NCI-H748 (cell line): ENCODE measurements around the gene STK32B.
A peak's percentile ranks its signal among the peaks of the same experiment; 100 is the strongest.
"Not testable (repeated sequence)": the region's sequence is repeated elsewhere in the genome, so short reads cannot be mapped to it uniquely, and the experiment has no call there.

Experiments used
- DNase-seq: peaks from one replicate; lab custom pipeline; 2025; ENCODE audit not compliant: unreplicated experiment; lab: John Stamatoyannopoulos, UW

The STK32B gene

DNA sequence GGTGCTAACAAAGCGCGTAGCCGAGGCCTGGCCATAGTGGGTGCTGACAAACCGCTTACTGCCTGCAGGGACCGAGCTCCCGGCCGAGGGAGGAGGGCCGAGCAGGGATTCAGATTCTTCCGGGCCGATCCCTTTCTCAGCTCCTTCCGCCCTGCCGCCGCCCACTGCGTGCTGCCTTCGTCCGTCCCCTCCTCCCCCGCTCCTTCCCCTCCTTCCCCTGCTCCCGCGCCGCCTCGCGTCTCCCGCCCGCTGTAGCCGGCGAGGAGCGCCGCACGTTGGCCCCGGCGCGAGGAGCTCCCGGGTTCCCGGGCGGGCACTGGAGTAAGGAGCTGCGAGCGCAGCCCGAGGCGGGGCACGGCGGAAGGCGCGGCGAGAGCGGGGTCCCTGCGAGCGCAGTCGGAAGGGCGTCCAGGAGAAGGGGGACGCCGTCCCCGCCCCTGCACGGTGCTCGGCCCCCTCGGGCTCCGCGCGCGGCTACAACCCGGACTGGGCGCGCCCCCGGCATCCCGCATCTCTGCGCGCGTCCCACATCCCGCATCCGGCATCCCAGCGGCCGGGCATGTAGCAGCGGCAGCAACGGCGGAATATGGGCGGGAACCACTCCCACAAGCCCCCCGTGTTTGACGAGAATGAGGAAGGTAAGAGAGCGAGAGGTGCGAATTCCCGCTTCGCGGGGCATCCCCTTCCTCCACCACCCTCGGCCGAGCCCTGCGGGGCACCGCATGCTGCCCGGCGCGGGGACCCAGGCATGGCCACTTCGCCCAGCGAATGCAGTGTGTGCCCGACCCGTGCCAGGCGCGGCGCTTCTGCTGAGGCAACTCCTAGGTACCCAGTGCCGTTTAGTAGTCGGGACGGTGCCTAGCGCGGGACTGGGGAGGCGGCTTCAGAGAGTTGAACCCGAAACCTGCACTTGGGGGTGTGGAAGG lies at the start of gene STK32B:
Gene STK32B, plus strand, starts transcription at position 203 of the 926 bp plus-strand sequence.
- peak; percentile 58 for DNase-seq

DNA sequence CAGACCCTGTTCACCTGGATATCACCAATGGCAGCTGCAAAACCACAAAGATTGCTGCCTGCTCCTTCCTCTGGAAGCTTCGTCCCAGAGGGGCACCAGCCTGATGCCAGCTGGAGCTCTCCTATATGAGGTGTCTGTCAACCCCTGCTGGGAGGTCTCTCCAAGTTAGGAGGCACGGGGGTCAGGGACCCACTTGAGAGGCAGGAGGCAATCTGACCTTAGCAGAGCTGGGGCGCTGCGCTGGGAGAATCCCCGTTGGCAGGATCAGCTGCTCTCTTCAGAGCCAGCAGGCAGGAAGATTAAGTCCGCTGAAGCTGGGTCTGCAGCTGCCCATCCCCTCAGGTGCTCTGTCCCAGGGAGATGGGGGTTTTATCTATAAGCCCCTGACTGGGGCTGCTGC lies 49.6 kb upstream of the STK32B start:
- not testable (repeated sequence) for DNase-seq

DNA sequence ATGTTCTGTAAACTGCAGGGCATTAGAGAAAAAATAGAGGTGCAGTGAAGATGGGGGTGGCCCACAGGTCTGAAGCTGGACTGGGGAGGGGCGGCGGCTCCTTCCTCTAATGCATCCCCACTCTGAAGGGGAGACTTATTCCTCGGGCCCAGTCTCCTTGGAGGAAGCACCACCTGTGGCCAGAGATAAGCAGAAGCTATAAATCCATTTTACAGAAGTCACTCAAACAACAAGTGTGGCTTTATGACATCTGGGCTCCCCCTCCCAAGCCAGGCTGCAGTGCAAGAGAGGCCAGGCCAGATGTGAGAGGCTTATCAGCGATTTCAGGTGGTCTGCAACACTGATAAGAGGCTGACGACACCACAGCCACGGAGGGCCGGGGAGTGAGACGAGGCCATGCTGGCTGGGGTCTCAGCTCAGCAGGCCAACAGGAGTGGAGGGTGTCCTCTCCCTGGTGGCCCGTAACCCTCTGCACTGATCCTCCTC lies 47.9 kb upstream of the STK32B start:
- DNase-seq = no peak

DNA sequence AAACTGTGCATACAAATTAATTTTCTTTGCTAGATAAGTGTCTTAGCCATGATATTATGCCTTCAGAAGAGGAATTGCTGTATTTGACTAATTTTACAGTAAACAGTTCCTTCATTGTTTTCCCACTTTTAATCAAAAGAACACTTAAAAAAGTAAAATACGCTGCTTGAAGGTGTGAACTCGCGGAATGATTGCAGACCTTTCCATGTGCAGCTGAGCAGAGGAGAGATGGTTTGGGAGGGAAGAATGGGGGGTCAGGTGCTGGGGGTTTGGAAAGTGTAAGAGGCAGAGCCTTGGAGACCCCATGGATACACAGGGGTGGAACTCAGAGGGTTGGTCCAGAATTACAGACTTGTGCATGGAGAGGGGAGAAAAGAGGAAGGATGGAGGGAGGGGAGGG lies 47.4 kb upstream of the STK32B start:
- no peak for DNase-seq

DNA sequence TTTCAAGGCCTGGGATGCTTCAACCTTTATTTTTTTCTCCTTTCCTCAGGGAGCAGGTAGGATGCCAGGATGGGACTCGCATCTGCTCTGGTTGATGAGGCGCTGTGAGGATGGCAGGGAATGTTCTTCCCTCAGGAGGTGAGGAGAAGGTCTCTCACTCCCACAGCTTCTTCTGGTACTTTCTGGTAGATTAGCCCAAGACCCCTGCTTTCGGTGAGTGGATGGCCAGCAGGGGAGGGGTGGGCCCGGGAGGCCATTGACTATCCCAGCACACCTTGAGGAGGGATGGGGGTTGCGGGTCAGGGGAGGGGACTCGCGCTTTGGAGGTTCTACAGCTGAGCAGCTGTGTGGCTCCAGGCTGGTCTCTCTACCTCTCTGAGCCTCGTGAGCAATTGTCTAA lies 46.8 kb upstream of the STK32B start:
- no peak for DNase-seq

DNA sequence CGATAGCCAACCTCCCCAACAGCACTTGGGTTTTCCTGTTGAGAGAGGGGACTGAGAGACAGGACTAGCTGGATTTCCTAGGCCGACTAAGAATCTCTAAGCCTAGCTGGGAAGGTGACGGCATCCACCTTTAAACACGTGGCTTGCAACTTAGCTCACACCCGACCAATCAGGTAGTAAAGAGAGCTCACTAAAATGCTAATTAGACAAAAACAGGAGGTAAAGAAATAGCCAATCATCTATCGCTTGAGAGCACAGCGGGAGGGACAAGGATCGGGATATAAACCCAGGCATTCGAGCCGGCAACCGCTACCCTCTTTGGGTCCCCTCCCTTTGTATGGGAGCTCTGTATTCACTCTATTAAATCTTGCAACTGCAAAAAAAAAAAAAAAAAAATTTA lies 44.3 kb upstream of the STK32B start:
- not testable (repeated sequence) for DNase-seq

DNA sequence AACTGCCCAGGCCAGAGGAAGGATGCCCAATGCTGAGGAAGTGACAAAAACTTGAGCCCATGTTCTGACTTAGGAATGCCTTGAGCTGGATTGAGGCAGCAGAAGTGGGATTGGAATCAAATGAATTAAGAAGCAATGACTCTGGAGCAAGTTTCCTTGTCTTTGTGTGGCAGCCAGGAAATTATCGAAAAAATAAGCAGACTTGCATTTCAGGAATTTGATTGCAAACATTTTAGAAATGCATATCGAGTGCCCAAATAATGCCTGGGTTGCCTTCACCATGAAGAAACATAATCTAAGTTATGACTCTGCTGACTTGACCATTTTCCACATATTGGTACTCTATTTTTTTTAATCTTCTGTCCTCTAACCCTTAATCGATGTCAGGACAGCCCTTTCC lies 41.5 kb upstream of the STK32B start:
- DNase-seq = no peak

DNA sequence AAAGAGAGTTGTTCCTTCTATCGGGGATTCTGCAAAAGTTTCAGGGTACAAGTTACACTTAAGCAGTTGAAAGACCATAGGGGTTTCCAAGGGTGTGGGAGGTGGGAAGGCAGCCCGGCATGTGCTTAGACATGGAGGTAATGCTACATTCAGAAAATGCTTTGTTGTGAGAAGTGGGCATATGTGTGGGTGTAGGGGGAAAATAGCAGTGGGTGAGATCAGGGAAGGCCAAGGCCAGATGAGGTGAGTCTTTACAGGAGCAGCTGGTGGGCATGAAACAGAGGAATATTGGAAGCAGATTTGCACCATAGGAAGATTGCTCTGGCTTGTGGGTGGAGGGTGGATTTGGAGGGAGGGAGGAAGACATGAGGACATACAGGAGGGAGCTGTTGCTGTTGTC lies 40.3 kb upstream of the STK32B start:
- DNase-seq = no peak

DNA sequence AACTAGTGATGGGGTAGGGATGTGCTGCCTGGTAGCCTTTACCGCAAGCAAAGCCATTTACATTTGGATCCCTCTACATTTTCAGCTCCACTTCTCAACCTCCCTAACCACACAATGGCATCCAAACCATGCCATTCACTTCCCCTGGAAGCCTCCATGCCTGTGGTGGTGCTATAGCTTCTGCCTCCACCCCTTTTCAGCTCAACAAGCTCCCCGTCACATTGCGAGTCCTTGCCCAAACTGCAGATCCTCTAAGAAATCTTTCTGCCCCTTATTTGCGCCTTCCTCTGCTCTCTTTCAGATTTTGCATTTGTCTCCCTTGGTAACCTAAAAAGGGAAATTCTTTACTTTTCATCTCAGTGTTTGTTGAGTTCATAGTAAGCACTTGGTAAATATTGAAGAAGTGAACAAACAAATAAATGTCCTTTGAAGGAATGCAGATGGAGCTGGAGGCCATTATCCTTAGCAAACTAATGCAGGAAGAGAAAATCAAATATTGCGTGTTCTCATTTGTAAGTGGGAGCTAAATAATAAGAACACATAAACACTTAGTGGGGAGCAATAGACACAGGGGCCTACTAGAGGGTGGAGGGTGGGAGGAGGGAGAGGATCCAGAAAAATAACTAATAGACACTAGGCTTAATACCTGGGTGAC lies 38.9 kb upstream of the STK32B start:
- DNase-seq = no peak

DNA sequence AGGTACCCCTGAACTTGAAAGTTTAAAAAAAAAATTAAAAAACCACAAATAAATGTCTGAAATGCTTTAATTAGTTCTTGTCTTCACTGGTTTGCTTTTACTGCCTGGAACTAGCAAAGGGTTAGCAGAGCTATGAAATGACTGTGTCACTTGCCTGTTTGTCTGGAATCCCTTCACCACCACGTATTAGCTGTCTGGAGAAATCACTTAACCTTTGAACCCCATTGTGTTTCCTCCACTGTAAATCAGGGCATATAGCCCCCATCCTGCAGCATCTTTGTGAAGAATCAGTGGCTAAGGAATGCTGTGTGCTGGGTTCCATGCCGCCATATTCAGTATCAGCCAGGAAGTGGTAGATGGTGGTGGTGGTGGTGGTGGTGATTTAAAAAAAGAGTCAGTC lies 38.3 kb upstream of the STK32B start:
- DNase-seq = no peak

DNA sequence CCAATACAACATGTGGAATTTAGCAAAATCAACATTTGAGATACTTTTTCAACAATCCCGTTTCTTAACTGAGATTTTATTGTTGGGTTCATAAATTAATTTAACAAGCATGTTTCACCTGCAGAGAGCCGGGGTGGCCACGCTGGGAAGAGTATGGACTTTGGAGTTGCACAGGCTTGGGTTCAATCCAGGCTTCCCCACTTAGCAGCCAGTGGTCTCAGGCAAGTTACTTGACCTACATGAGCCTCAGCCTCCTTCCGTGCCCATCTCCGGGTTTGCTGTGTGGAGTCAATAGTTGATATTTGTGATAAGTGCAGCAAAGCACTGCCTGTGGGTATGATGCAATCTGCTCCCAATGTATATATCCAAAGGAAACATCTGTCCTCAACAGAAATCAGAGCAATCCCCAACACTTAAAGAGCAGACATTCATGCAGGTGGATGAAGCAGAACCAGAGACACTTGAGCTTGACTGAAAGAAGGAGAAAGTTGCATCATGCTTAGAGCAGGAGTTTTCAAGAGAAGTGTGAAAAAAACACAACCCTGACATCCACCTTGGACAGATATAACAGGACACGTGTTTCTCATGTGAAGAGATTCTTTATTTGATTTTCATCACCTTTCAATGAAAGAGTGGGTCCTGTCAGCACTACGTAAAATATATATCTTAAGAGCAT lies 37.1 kb upstream of the STK32B start:
- no peak for DNase-seq

DNA sequence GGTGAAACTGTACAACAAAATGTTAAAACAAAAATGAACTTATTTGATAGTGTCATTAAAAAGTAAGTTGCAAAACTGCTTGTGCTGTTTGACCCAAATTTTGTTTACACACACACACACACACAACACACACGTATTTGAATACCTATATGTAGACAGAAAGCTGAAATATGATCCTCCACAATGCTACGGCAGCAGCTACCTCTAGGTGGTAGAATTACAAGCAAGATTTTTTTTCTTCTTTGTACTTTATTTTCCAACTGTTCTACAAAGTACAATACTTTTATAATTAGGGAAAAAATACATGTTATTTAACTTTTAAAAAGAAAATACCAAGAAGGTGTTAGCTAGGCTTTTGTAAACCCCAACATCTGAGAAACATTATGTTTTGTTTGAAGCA lies 33.2 kb upstream of the STK32B start:
- DNase-seq = no peak

DNA sequence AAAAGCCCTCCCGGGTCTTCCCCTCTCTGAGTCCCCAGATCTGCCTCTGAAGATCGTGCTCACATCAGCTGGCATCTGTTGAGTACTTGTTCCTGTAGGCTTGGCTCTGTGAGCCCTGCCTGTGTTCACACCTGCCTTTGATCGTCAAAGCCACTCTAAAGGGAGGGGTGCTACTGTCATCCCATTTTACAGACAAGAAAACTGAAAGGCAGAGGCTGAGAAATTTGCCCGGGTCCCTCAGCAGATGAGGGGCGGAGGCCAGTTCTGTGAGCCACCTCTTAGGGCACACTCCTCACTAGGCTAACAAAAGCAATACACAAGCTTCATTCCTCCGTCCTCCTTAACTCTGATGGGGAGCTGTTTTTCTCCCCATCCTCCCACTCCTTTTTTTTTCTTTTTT lies 32.7 kb upstream of the STK32B start:
- peak; percentile 0 for DNase-seq

- no peak for DNase-seq
Observed at GRCh38 chr4:5019274-5019673, 32.0 kb upstream of the STK32B start, which contains the start of gene CYTL1. TSS of gene CYTL1 (minus strand) at chr4:5019458. CDS start at chr4:5019445, 13 bp downstream.

DNA sequence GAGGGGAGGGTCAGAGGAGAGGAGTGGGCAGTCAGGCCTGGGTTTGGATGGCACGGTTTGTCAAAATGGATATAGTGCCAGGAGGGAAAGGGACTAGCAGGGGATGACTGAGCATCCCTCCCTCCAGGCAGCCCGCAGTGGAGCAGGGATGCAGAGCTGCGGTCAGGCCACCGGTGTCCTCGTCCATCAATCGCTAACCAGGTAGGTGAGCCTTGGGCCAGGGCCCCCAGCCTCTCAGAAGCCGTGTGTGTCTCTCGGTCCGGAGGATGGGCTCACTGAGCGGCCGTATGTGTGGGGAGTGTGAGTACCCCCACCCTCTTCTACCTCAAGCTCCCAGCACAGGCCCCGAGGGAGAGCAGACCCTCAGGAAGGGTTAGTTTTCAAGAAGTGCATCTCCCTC lies 31.5 kb upstream of the STK32B start:
- no peak for DNase-seq

DNA sequence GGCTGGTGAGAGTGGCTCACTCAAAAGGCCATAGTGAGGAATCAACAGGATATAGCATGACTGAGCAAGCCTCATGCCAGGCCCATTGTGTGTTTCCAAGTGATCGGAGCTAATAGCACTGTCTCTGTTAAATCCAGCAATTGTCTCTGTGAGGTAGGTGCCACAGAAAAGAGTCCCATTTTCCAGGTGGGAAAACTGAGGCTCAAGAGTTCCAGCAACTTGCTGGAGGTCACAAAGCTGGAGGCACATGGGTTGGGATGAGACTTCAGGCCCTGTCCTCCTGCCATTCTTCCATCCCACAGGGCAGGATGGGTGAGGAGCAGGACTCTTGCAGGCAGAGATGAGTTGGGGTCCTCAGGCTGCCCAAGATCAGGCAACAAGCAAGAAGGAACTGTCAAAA lies 30.9 kb upstream of the STK32B start:
- DNase-seq = no peak

GRCh38 chr4:5021546-5021945 lies 29.7 kb upstream of the STK32B start:
- DNase-seq = no peak

DNA sequence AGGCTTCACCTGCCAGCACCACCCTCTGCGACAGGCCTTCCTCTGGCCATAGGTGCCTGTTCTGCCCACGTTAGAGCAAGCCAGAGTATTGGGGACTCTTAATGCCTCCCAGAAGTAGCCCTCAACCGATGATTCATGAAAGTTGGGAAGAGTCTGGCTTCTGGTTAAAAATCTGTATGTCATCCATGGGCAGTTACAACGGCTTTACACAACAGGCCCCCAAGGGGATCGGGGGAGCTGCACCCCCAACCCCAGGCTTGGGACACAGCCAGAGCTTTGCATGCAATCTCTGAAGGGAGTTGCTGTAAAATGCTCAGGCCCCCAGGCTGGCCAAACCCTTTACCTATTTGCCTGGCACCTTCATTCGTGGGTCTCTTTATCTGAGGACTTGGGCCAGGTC lies 26.6 kb upstream of the STK32B start:
- no peak for DNase-seq

DNA sequence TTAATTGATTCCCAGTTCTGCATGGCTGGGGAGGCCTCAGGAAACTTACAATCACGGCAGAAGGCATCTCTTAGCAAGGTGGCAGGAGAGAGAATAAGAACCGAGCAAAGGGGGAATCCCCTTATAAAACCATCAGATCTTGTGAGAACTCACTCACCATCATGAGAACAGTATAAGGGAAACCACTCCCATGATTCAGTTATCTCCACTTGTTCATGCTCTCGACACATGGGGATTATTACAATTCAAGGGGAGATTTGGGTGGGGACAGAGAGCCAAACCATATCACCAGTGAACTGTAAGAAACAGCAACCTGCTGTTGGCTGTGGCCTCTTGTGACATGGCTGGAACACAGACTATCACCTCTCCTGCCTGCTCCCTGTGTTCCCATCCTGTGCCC lies 24.9 kb upstream of the STK32B start:
- no peak for DNase-seq

GRCh38 chr4:5027346-5027745 lies 23.9 kb upstream of the STK32B start:
- no peak for DNase-seq

DNA sequence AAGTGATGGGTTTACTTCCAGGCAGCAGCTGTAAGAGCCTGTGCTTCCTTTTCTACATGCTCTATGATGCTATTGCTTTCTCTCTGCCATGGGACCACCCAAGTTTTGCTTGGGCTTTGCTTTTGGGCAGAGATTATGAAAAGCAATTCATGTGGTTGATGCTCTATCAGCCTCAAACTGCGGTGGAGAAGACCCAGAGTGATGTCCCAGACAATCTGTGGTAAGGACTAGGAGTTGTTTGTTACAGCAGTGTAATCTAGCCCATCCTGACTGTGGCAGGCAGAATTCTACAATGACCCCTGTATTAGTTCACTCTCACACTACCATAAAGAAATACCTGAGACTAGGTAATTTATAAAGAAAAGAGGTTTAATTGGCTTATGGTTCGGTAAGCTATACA lies 22.8 kb upstream of the STK32B start:
- DNase-seq = no peak

DNA sequence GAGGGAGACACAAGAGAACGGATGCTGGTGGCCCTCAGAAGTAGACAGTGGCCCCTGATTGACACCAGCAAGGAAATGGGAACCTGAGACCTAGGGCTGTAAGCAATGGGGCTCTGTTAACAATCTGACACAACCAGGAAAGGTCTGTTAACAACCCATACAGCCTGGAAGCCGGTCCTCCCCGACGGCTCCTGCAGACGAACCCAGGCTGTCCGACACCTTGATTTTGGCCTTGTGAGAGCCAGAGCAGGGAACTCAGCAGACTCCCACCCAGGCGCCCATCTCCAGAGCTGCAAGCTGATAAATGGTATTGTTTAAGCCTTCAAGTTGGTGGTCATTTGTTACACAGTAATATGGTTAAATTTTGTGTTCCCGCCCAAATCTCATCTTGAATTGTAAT lies 21.8 kb upstream of the STK32B start:
- DNase-seq = no peak
